Stimulated activated CD8-positive, alpha-beta memory T cell treated with anti-CD3 and anti-CD28 coated beads, Interleukin-7, amount 100 ng/mL, for 1 hour (primary cell): ENCODE measurements around the gene STEAP1.

Source experiments
- DNase-seq, 2 donors: peaks; one replicate each; pipeline ENCODE4 v3.0.0-alpha.2; 2020; ENCODE audit warnings: low read depth in 2 of 2

Gene STEAP1

DNA sequence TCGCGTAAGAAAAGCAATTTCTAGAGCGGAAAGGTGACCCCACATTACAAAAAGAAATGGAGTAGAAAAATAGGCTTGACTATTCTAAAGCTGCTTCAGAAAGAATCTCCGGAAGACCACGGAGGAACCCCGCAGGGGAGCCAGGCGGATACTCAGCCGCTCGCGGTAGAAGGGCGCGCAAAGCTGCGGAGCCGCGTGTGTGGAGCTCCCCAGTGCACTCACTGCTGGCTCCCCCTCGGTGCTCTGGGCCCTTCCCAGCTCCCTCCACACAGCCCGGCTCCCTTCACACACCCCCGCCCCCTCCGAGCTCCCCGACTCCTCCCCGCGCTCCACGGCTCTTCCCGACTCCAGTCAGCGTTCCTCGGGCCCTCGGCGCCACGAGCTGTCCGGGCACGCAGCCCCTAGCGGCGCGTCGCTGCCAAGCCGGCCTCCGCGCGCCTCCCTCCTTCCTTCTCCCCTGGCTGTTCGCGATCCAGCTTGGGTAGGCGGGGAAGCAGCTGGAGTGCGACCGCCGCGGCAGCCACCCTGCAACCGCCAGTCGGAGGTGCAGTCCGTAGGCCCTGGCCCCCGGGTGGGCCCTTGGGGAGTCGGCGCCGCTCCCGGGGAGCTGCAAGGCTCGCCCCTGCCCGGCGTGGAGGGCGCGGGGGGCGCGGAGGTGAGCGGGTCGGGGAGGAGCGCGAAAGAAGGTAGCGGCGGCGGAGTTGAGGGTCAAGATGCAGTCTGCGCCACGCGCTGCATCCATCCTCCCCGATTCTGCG is 57.3 kb downstream of the STEAP1 start, which contains the start of gene STEAP2:
TSS of gene STEAP2 (plus strand) at position 350 of the 758 bp plus-strand sequence. CDS start 13,343 bp downstream, outside the sequence.
- no peak for DNase-seq

DNA sequence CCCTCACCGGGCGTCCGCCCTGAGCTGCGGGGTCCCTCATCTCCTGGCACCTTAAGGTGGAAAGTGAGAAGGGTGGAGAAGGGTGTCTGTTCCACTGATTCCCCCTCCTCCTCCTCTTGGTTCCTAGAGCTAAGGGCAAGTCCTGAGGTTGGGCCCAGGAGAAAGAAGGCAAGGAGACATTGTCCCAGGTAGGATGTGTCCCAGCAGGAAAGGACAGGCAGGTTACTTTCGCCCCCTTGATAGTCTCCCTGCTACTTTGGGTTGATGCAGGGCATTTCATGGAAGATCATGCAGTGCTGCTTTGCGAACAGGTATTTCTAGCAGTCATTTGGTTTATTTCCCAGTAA is 57.9 kb downstream of the STEAP1 start:
- DNase-seq, result no peak

DNA sequence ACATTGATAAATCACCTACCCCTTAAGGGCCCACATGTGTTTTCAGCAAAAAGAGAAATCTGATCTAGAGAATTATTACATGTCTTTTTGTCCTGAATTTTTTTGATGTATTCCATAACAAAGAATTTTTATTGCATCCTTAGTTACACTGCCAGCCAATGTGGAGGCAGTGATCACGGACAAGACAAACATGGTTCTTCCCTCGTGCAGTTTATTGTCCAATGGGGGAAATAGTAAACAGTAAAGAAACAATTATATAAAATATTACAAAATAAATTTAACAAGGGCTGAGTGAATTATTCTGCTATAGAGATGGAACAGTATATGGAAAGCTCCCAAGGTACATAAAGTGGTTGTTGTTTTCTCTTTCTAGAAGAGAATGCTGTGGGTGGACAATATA is 59.3 kb downstream of the STEAP1 start:
- DNase-seq, result no peak
